ENCODE measurements around the gene CETN2. TPM values are rescaled to one million over a fixed set of nuclear protein-coding genes. Genes with fewer than 3 reads are reported as not detected.

CETN2 gene
- total RNA-seq, 6 experiments from 2014 or later, result 8.4 to 11.4 (median 10.9) TPM

GRCh38 chrX:152850465-152850864, 19.9 kb upstream of the CETN2 start:
- H3K4me1 ChIP-seq, result no peaks in the 10 kb centered on the region
- ATAC-seq, result no peak
- 57% methylated on average over 1 of the region's 2 CpGs for WGBS (ENCODE audit: insufficient coverage, low coverage, low lambda C conversion rate, missing lambda C conversion rate)
- H3K9me3 ChIP-seq, result no peaks in the 10 kb centered on the region
- no peak for TF ChIP-seq CTCF (IDR thresholded peaks at IDR 0.05)
- TF ChIP-seq POLR2A (IDR thresholded peaks at IDR 0.05), result no peak
- no peak for DNase-seq
- intact Hi-C loops (cut with DNase I), result no loop called here
- H3K27ac ChIP-seq, result no peak overlapping the region
- H3K27me3 ChIP-seq, result no peaks in the 10 kb centered on the region
- peaks cover 0 to 32% (median 0%) of the 10 kb centered on the region in 4 donors for H3K36me3 ChIP-seq
- no peak overlapping the region for H3K4me3 ChIP-seq

GRCh38 chrX:152847281-152847680, 16.7 kb upstream of the CETN2 start:
- Histone ChIP-seq H3K27ac (no peak overlapping the region), H3K27me3 (no peaks in the 10 kb centered on the region), H3K4me3 (no peak overlapping the region), H3K4me1 (no peaks in the 10 kb centered on the region), H3K9me3 (no peaks in the 10 kb centered on the region), H3K36me3 (peaks cover 0 to 32% (median 0%) of the 10 kb centered on the region in 4 donors)
- WGBS (ENCODE audit: insufficient coverage, low coverage, low lambda C conversion rate, missing lambda C conversion rate), result 58% methylated on average over 6 of the region's 6 CpGs
- ATAC-seq, result no peak
- TF ChIP-seq POLR2A (IDR thresholded peaks at IDR 0.05) (no peak), CTCF (IDR thresholded peaks at IDR 0.05) (no peak)
- no peak for DNase-seq
- intact Hi-C loops (cut with DNase I), result no loop called here

- intact Hi-C loops (cut with DNase I), result no loop called here
- ATAC-seq (no peak), DNase-seq (no peak)
- Histone ChIP-seq H3K36me3 (peaks cover 0 to 21% (median 0%) of the 10 kb centered on the region in 4 donors), H3K9me3 (no peaks in the 10 kb centered on the region), H3K4me1 (no peaks in the 10 kb centered on the region), H3K4me3 (no peak overlapping the region), H3K27me3 (no peaks in the 10 kb centered on the region), H3K27ac (no peak overlapping the region)
- 85% methylated on average over 6 of the region's 17 CpGs for WGBS (ENCODE audit: insufficient coverage, low coverage, low lambda C conversion rate, missing lambda C conversion rate)
- TF ChIP-seq CTCF (IDR thresholded peaks at IDR 0.05), result no peak
- TF ChIP-seq POLR2A (IDR thresholded peaks at IDR 0.05), result no peak
Observed at GRCh38 chrX:152845618-152846240, 15.2 kb upstream of the CETN2 start.

GRCh38 chrX:152844256-152844655, 13.7 kb upstream of the CETN2 start:
- DNase-seq (no peak), ATAC-seq (peak; percentile 19 to 32 (median 26))
- H3K27me3 ChIP-seq, result no peaks in the 10 kb centered on the region
- H3K4me1 ChIP-seq, result no peaks in the 10 kb centered on the region
- H3K4me3 ChIP-seq, result no peak overlapping the region
- 56% methylated on average over 3 of the region's 6 CpGs for WGBS (ENCODE audit: insufficient coverage, low coverage, low lambda C conversion rate, missing lambda C conversion rate)
- no peak for TF ChIP-seq CTCF (IDR thresholded peaks at IDR 0.05)
- intact Hi-C loops (cut with DNase I), result no loop called here
- H3K27ac ChIP-seq, result no peak overlapping the region
- no peaks in the 10 kb centered on the region for H3K9me3 ChIP-seq
- H3K36me3 ChIP-seq, result peaks cover 0 to 14% (median 0%) of the 10 kb centered on the region in 4 donors

Measured in right lobe of liver (tissue), 6 donors.